Fibroblast of pulmonary artery (primary cell): ENCODE data around the gene C19orf85.
A peak's percentile ranks its signal among the peaks of the same experiment; 100 is the strongest.
"Not testable (repeated sequence)": the region's sequence is repeated elsewhere in the genome, so short reads cannot be mapped to it uniquely, and the experiment has no call there.

Experiments
- DNase-seq: peaks from one replicate; pipeline ENCODE4 v3.0.0-alpha.2; 2010; ENCODE audit warnings: low read depth
- H3K4me3 ChIP-seq: replicated peaks from 2 replicates; pipeline ENCODE4 v1.5.1; 2011; ENCODE audit warnings: low read depth, mild to moderate bottlenecking, control low read depth, low read length, moderate library complexity
- TF ChIP-seq, protein P1 (sequence below): IDR thresholded peaks from 2 replicates; pipeline ENCODE4 v1.5.1; 2011; ENCODE audit warnings: mild to moderate bottlenecking, control low read depth, low read length, inconsistent platforms; ENCODE audit errors: missing control alignments

The C19orf85 gene

GRCh38 chr19:55502197-55502952, 37.8 kb upstream of the C19orf85 start:
- no peak overlapping the region for H3K4me3 ChIP-seq
- TF ChIP-seq, protein P1, sequence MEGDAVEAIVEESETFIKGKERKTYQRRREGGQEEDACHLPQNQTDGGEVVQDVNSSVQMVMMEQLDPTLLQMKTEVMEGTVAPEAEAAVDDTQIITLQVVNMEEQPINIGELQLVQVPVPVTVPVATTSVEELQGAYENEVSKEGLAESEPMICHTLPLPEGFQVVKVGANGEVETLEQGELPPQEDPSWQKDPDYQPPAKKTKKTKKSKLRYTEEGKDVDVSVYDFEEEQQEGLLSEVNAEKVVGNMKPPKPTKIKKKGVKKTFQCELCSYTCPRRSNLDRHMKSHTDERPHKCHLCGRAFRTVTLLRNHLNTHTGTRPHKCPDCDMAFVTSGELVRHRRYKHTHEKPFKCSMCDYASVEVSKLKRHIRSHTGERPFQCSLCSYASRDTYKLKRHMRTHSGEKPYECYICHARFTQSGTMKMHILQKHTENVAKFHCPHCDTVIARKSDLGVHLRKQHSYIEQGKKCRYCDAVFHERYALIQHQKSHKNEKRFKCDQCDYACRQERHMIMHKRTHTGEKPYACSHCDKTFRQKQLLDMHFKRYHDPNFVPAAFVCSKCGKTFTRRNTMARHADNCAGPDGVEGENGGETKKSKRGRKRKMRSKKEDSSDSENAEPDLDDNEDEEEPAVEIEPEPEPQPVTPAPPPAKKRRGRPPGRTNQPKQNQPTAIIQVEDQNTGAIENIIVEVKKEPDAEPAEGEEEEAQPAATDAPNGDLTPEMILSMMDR = no peak
- no peak for DNase-seq

DNA sequence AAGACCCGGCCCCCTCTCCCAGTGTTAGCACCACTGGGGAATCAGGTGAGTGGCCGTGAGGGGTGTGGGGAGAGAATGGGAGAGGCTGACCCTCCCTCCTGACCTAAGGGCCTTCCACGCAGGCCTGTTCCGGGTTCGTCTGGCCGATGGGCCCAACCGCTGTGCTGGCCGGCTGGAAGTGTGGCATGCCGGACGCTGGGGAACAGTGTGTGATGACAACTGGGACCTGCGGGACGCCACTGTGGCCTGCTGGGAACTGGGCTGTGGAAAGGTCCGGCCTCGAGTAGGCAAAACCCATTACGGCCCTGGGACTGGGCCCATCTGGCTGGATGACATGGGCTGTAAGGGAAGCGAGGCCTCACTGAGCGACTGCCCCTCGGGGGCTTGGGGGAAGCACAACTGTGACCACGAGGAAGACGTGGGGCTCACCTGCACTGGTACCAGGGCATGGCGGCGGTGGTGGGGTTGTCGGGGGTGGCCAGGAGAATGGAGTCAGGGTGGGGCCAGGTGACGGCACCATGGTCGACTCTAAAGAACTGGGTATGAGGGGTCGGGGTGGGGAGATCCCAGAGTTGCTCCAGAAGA, 35.9 kb upstream of the C19orf85 start:
- no peak overlapping the region for H3K4me3 ChIP-seq
- no peak for DNase-seq
- TF ChIP-seq, protein P1 = no peak

GRCh38 chr19:55498246-55498840, 33.8 kb upstream of the C19orf85 start:
- no peak overlapping the region for H3K4me3 ChIP-seq
- TF ChIP-seq, protein P1 = no peak
- DNase-seq = no peak

DNA sequence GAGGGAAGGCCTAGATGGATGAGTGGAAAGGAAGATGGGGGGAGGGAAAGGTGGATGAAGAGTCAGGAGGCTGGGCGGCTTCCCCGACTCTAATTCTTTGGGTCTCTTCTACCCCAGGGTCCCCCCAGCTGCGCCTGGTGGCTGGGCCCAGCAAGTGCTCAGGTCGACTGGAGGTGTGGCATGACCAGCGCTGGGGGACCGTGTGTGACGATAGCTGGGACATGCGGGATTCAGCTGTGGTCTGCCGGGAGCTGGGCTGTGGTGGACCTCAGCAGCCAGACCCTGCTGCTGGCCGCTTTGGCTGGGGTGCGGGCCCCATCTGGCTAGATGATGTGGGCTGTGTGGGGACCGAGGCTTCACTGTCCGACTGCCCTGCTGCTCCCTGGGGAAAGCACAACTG, 33.2 kb upstream of the C19orf85 start:
- no peak overlapping the region for H3K4me3 ChIP-seq
- no peak for DNase-seq
- TF ChIP-seq, protein P1 = no peak

DNA sequence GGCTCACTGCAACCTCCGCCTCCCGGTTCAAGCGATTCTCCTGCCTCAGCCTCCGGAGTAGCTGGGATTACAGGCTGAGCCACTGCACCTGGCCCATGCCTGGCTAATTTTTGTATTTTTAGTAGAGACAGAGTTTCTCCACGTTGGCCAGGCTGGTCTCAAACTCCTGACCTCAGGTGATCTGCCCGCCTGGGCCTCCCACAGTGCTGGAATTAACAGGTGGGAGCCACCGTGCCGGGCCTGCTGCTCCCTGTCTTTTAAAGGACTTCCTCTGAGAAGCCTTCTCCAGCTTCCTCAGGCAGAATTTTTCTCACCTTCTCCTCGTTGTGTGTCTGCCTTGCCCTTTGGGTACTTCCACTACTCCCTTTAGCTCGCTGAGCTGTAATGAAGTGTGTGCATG, 32.3 kb upstream of the C19orf85 start:
- not testable (repeated sequence) for H3K4me3 ChIP-seq, DNase-seq

- TF ChIP-seq, protein P1 = no peak
- DNase-seq = no peak
- H3K4me3 ChIP-seq = no peak overlapping the region
Observed at GRCh38 chr19:55495646-55496349, 31.2 kb upstream of the C19orf85 start.

DNA sequence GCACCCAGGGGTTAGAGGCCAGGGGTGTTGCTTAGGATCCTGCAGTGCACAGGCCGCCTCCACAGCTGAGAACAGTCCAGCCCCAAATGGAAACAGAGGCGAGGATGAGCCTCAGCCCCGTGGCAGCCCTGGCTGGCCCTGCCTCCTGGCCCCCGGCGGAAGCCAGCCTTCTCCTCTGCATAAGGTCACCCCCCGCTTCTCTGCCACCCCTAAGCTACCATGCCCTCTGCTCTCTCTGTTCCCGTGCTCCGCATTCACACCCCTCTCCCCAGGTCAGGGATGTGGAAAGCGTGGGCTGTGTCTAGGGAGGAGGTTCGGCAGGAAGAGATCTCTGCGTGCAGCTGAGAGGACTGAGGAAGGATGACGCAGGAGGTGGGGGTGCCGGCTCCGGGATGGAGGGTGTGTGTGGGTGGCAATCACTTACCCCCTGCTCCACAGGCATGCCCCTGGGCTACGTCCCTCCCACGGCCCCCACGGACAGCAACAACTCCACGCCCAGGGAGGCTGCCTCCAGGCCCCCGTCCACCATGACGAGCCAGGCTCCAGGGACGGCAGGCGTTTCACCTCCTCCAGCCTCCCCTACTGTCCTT, 29.7 kb upstream of the C19orf85 start:
- peak overlapping the region; percentile 65 for H3K4me3 ChIP-seq
- peak; percentile 94 for DNase-seq
- TF ChIP-seq, protein P1 = no peak
